Immature natural killer cell (primary cell): Measurements from ENCODE around the gene ATP13A4. TPM values are rescaled to one million over a fixed set of nuclear protein-coding genes. Genes with fewer than 3 reads are reported as not detected.

Experiments
- DNase-seq, 3 donors: peaks; one replicate each; pipeline ENCODE4 v3.0.0; 2022; ENCODE audit warnings: mixed read lengths in 1 of 3
- H3K27ac Mint-ChIP-seq, 6 donors: one replicate each; pipeline ENCODE4 v1.8.0; 2020; ENCODE audit warnings: mixed read lengths in 6 of 6, mild to moderate bottlenecking in 5 of 6, inconsistent platforms in 4 of 6, moderate library complexity in 3 of 6
- H3K27me3 Mint-ChIP-seq, 3 donors: one replicate each; pipeline ENCODE4 v1.8.0; 2020 to 2021; ENCODE audit warnings: low read depth in 3 of 3, mild to moderate bottlenecking in 3 of 3, mixed read lengths in 3 of 3, moderate library complexity in 3 of 3, inconsistent platforms in 1 of 3
- H3K36me3 Mint-ChIP-seq, 3 donors: one replicate each; pipeline ENCODE4 v1.8.0; 2020; ENCODE audit warnings: mixed read lengths in 3 of 3, inconsistent platforms in 2 of 3, mild to moderate bottlenecking in 2 of 3
- H3K4me1 Mint-ChIP-seq, 2 donors: one replicate each; pipeline ENCODE4 v1.8.0; 2020; ENCODE audit warnings: inconsistent platforms in 2 of 2, mild to moderate bottlenecking in 2 of 2, mixed read lengths in 2 of 2, moderate library complexity in 1 of 2
- H3K4me3 Mint-ChIP-seq, 5 donors: one replicate each; pipeline ENCODE4 v1.8.0; 2020; ENCODE audit warnings: mild to moderate bottlenecking in 5 of 5, mixed read lengths in 5 of 5, inconsistent platforms in 3 of 5, moderate library complexity in 3 of 5
- H3K9me3 Mint-ChIP-seq, 6 donors: one replicate each; pipeline ENCODE4 v1.8.0; 2020; ENCODE audit warnings: mild to moderate bottlenecking in 6 of 6, mixed read lengths in 6 of 6, inconsistent platforms in 4 of 6, moderate library complexity in 3 of 6
- polyA plus RNA-seq, 3 donors: library from polyadenylated mRNA; unstranded; fragments of 300-500 nt; fragmentation: Illumina TruSeq; gene quantifications; one replicate each; pipeline ENCODE4 v1.2.3, GENCODE V29; 2021

ATP13A4 gene
- polyA plus RNA-seq, 3 donors from 2014 or later = 1.9 TPM; not detected in 2

DNA sequence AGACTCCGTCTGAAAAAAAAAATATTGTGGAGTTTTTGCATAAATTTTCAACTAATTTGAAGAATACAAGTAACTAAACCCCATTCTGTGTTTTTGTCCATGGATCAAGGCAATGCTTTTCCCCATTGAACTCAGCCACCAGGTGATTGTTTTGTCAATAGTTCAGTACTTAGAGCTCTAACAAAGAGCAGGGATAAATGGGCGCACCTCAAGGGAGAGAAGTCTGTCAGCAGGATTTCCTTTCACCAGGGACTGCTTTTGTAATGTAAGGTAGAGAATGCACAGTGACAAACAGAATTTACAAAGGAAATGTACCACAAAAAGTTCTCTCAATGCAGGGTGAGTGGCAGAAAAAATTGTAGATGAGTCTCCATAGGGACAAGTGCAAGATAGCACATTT lies 165.4 kb downstream of the ATP13A4 start:
- H3K36me3 Mint-ChIP-seq = no peaks in the 10 kb centered on the region
- no peak overlapping the region for H3K27ac Mint-ChIP-seq
- peaks cover 0 to 3% (median 3%) of the 10 kb centered on the region in 3 donors for H3K27me3 Mint-ChIP-seq
- DNase-seq = no peak
- no peak overlapping the region for H3K4me3 Mint-ChIP-seq
- H3K9me3 Mint-ChIP-seq = peaks cover 0 to 9% (median 1%) of the 10 kb centered on the region in 6 donors
- no peaks in the 10 kb centered on the region for H3K4me1 Mint-ChIP-seq

DNA sequence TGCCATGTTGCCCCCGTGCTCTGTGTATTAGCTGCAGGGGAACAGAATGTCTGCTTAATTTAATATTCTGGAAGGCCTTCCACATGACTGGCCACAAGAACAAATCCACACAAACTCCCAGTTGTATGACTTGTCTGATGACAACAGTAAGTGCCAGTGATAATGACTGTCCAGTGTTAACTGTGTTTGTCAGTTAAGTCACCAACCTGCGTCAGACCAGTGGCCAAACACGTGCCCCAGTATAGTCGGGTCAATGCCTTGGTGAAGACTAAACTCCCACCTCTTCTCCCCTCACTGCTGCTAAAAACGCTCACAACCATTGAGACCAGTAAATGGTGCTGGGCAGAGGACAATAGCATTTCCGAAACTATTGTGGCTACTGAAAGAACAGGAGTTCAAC lies 166.3 kb downstream of the ATP13A4 start:
- H3K27ac Mint-ChIP-seq = no peak overlapping the region
- no peaks in the 10 kb centered on the region for H3K4me1 Mint-ChIP-seq
- H3K9me3 Mint-ChIP-seq = peaks cover 0 to 9% (median 0%) of the 10 kb centered on the region in 6 donors
- peaks cover 0 to 3% (median 3%) of the 10 kb centered on the region in 3 donors for H3K27me3 Mint-ChIP-seq
- H3K36me3 Mint-ChIP-seq = no peaks in the 10 kb centered on the region
- no peak for DNase-seq
- no peak overlapping the region for H3K4me3 Mint-ChIP-seq

DNA sequence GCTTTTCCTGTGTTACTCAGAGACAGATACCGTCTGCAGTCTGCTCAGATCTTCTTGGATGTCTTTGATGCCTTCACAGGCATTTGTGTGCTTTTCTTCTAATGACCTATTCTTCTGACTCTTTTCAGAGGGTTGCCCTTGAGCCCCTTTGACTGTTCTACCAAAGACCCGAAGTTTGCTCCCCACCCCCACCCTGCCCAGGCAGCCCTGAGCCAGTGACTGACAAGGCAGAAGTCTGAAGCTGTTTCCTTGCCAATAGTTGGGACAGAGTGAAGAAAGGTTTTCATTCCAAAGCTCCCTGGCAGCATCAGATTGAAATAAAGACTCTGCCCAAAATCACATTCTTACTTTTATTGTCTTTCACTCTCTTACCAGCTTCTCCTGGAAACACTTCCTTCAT lies 167.1 kb downstream of the ATP13A4 start:
- Mint-ChIP-seq H3K27ac (no peak overlapping the region), H3K4me1 (no peaks in the 10 kb centered on the region), H3K36me3 (no peaks in the 10 kb centered on the region), H3K27me3 (peaks cover 0 to 4% (median 3%) of the 10 kb centered on the region in 3 donors), H3K4me3 (no peak overlapping the region), H3K9me3 (peaks cover 0 to 8% (median 0%) of the 10 kb centered on the region in 6 donors)
- no peak for DNase-seq

DNA sequence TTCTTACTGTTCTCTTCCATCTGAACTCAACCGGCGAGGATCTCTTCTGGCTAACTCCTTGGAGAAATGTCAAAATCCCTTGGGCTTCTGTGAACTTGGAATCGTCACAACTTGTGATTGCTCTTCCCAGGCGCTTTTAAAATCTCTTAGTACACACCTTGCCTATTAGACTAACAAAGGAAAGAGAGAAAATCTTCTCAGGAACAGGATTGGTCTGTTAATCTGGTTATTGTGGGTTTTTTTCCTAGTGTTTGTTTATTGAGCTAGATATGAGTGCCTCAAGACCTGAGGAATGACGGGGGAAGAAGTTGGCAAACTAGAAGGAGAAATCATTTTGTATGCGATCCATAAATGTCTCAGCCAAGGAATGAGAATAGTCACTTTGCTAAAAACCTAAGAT lies 176.0 kb downstream of the ATP13A4 start, which contains the start of gene ATP13A5:
Gene ATP13A5, minus strand, starts transcription at position 48 of the 400 bp plus-strand sequence. Its CDS starts 28 bp downstream, at position 20.
- no peaks in the 10 kb centered on the region for H3K36me3 Mint-ChIP-seq
- no peaks in the 10 kb centered on the region for H3K4me1 Mint-ChIP-seq
- H3K9me3 Mint-ChIP-seq = peaks cover 0 to 3% (median 0%) of the 10 kb centered on the region in 6 donors
- H3K4me3 Mint-ChIP-seq = no peak within 1 kb of the TSS
- no peak for DNase-seq
- no peak within 1 kb of the TSS for H3K27ac Mint-ChIP-seq
- H3K27me3 Mint-ChIP-seq = peaks cover 0 to 6% (median 0%) of the 10 kb centered on the region in 3 donors

DNA sequence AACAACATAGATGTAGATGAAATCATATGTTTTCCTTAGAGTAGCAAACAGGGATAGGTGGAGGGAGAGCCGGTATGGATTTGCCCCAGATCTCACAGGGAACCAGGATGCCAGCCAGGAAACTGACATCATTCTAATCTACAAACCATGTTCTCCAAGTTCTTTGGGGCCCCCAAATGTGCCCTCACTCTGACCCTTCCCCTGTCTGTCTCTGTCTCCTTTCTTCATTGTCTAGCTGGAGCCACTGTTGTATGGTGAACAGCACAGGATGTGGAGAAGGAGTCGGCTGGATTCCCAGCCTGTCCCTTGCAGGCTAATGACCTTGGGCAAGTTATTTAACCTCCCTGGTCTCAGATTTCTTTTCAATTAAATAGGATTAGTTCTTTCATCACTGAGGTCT lies 177.1 kb downstream of the ATP13A4 start:
- Mint-ChIP-seq H3K4me3 (no peak overlapping the region), H3K4me1 (no peaks in the 10 kb centered on the region), H3K27me3 (peaks cover 0 to 5% (median 2%) of the 10 kb centered on the region in 3 donors), H3K36me3 (no peaks in the 10 kb centered on the region), H3K27ac (no peak overlapping the region), H3K9me3 (peaks cover 0 to 2% (median 0%) of the 10 kb centered on the region in 6 donors)
- no peak for DNase-seq

GRCh38 chr3:193375614-193376013 lies 179.1 kb downstream of the ATP13A4 start:
- Mint-ChIP-seq H3K9me3 (no peaks in the 10 kb centered on the region), H3K27ac (no peak overlapping the region), H3K36me3 (no peaks in the 10 kb centered on the region), H3K4me1 (no peaks in the 10 kb centered on the region), H3K4me3 (no peak overlapping the region), H3K27me3 (peaks cover 0 to 5% (median 2%) of the 10 kb centered on the region in 3 donors)
- no peak for DNase-seq

- no peak for DNase-seq
- H3K4me3 Mint-ChIP-seq = no peak overlapping the region
- H3K27ac Mint-ChIP-seq = no peak overlapping the region
- H3K36me3 Mint-ChIP-seq = no peaks in the 10 kb centered on the region
- H3K27me3 Mint-ChIP-seq = peaks cover 1 to 5% (median 2%) of the 10 kb centered on the region in 3 donors
- H3K9me3 Mint-ChIP-seq = no peaks in the 10 kb centered on the region
- H3K4me1 Mint-ChIP-seq = no peaks in the 10 kb centered on the region
Observed at GRCh38 chr3:193372783-193373182, 181.9 kb downstream of the ATP13A4 start.

- Mint-ChIP-seq H3K4me3 (no peak overlapping the region), H3K27ac (no peak overlapping the region), H3K36me3 (no peaks in the 10 kb centered on the region), H3K27me3 (peaks cover under 1 to 2% (median 1%) of the 10 kb centered on the region in 3 donors), H3K4me1 (no peaks in the 10 kb centered on the region), H3K9me3 (peaks cover 0 to 2% (median 0%) of the 10 kb centered on the region in 6 donors)
- no peak for DNase-seq
Observed at GRCh38 chr3:193367868-193368267, 186.8 kb downstream of the ATP13A4 start.

GRCh38 chr3:193357291-193357690 lies 197.4 kb downstream of the ATP13A4 start:
- DNase-seq = no peak
- Mint-ChIP-seq H3K27ac (no peak overlapping the region), H3K4me1 (no peaks in the 10 kb centered on the region), H3K27me3 (peaks cover 0 to 9% (median 5%) of the 10 kb centered on the region in 3 donors), H3K4me3 (no peak overlapping the region), H3K9me3 (peaks cover 0 to 3% (median 0%) of the 10 kb centered on the region in 6 donors), H3K36me3 (no peaks in the 10 kb centered on the region)

DNA sequence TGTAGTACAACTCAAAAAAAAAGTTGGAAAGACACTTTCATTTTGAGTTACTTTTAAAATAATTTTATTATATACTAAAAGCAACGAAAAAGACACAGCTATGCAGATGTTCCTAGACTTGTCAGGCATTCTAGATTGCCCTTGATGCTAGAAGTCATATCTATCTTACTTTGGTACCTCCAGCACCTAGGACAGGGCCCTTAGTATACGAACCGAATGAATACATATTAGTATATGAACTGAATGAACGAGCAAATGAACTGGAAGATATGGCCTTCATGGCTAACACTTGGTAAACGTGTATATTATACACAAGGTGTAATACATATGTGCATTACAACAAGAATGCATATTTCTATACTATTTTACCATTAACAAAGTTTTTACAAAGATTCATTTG lies 200.3 kb downstream of the ATP13A4 start:
- H3K27ac Mint-ChIP-seq = no peak overlapping the region
- H3K27me3 Mint-ChIP-seq = peaks cover 0 to 12% (median 7%) of the 10 kb centered on the region in 3 donors
- DNase-seq = no peak
- peaks cover 0 to 2% (median 0%) of the 10 kb centered on the region in 6 donors for H3K9me3 Mint-ChIP-seq
- H3K4me3 Mint-ChIP-seq = no peak overlapping the region
- H3K36me3 Mint-ChIP-seq = no peaks in the 10 kb centered on the region
- H3K4me1 Mint-ChIP-seq = no peaks in the 10 kb centered on the region

Other genes with a start within 250 kb of the ATP13A4 start
- not detected for gene ATP13A5, start 176.1 kb downstream of the ATP13A4 start, polyA plus RNA-seq
- 10 to 100 TPM; 14.5 to 27.3 (median 15.7) TPM for gene OPA1, start 38.3 kb upstream of the ATP13A4 start, polyA plus RNA-seq